BLaER1 (cell line): ENCODE results near the gene NALF2.

Experiments used
- H3K27ac ChIP-seq: shearing (Covaris generic); formaldehyde crosslinking; 2 replicates; pipeline ENCODE4 v1.8.1; 2022
- H3K27me3 ChIP-seq: shearing (Covaris generic); formaldehyde crosslinking; 2 replicates; pipeline ENCODE4 v1.8.1; 2022
- H3K36me3 ChIP-seq: shearing (Covaris generic); formaldehyde crosslinking; 2 replicates; pipeline ENCODE4 v1.8.1; 2022
- H3K4me1 ChIP-seq: shearing (Covaris generic); formaldehyde crosslinking; 2 replicates; pipeline ENCODE4 v1.8.1; 2022
- H3K4me2 ChIP-seq: shearing (Covaris generic); formaldehyde crosslinking; 2 replicates; pipeline ENCODE4 v1.8.1; 2022
- H3K4me3 ChIP-seq: shearing (Covaris generic); formaldehyde crosslinking; 2 replicates; pipeline ENCODE4 v1.8.1; 2022
- H3K9ac ChIP-seq: shearing (Covaris generic); formaldehyde crosslinking; 2 replicates; pipeline ENCODE4 v1.8.1; 2022
- H3K9me3 ChIP-seq: shearing (Covaris generic); formaldehyde crosslinking; 2 replicates; pipeline ENCODE4 v1.8.1; 2022
- H4K20me1 ChIP-seq: shearing (Covaris generic); formaldehyde crosslinking; 2 replicates; pipeline ENCODE4 v1.8.1; 2022
- Cebpa-rat ChIP-seq: shearing (Covaris generic); IDR thresholded peaks from 2 replicates; pipeline ENCODE4 v1.8.1; 2022

The NALF2 gene

GRCh38 chrX:69503782-69504625, at the start of gene NALF2:
NALF2 (plus strand) TSS chrX:69504326; CDS start chrX:69505283, 957 bp downstream.
- Histone ChIP-seq H3K4me2 (peak within 1 kb of the TSS; percentile 84), H3K27ac (no peak within 1 kb of the TSS), H4K20me1 (peaks cover 25% of the 10 kb centered on the region), H3K36me3 (no peaks in the 10 kb centered on the region), H3K9me3 (peaks cover 6% of the 10 kb centered on the region; the same call in 1 of the 2 replicates), H3K27me3 (peaks cover 75% of the 10 kb centered on the region), H3K4me3 (peak within 1 kb of the TSS; percentile 74), H3K9ac (peak within 1 kb of the TSS; percentile 64), H3K4me1 (peaks cover 27% of the 10 kb centered on the region)
- no peak for TF ChIP-seq Cebpa-rat

GRCh38 chrX:69457756-69458155, 46.4 kb upstream of the NALF2 start:
- no peaks in the 10 kb centered on the region for H3K36me3 ChIP-seq
- H3K4me3 ChIP-seq, result no peak overlapping the region
- no peak overlapping the region for H3K4me2 ChIP-seq
- no peaks in the 10 kb centered on the region for H3K4me1 ChIP-seq
- TF ChIP-seq Cebpa-rat, result no peak
- H3K27me3 ChIP-seq, result peaks cover 10% of the 10 kb centered on the region
- no peak overlapping the region for H3K9ac ChIP-seq
- H3K27ac ChIP-seq, result no peak overlapping the region
- H4K20me1 ChIP-seq, result no peaks in the 10 kb centered on the region
- H3K9me3 ChIP-seq, result no peaks in the 10 kb centered on the region

GRCh38 chrX:69466546-69466945, 37.6 kb upstream of the NALF2 start:
- no peaks in the 10 kb centered on the region for H3K36me3 ChIP-seq
- H3K9me3 ChIP-seq, result no peaks in the 10 kb centered on the region
- peaks cover 59% of the 10 kb centered on the region for H3K27me3 ChIP-seq
- TF ChIP-seq Cebpa-rat, result no peak
- no peak overlapping the region for H3K4me2 ChIP-seq
- no peaks in the 10 kb centered on the region for H3K4me1 ChIP-seq
- no peak overlapping the region for H3K4me3 ChIP-seq
- H3K9ac ChIP-seq, result no peak overlapping the region
- no peak overlapping the region for H3K27ac ChIP-seq
- H4K20me1 ChIP-seq, result no peaks in the 10 kb centered on the region

GRCh38 chrX:69469975-69470374, 34.2 kb upstream of the NALF2 start:
- H3K4me1 ChIP-seq, result no peaks in the 10 kb centered on the region
- no peaks in the 10 kb centered on the region for H4K20me1 ChIP-seq
- H3K36me3 ChIP-seq, result no peaks in the 10 kb centered on the region
- no peak overlapping the region for H3K27ac ChIP-seq
- peaks cover 69% of the 10 kb centered on the region for H3K27me3 ChIP-seq
- no peak overlapping the region for H3K9ac ChIP-seq
- no peak overlapping the region for H3K4me2 ChIP-seq
- no peaks in the 10 kb centered on the region for H3K9me3 ChIP-seq
- no peak for TF ChIP-seq Cebpa-rat
- no peak overlapping the region for H3K4me3 ChIP-seq

GRCh38 chrX:69489625-69490024, 14.5 kb upstream of the NALF2 start:
- Histone ChIP-seq H3K4me3 (no peak overlapping the region), H3K4me1 (peaks cover 7% of the 10 kb centered on the region), H3K27me3 (peaks cover 68% of the 10 kb centered on the region), H3K4me2 (no peak overlapping the region), H3K36me3 (no peaks in the 10 kb centered on the region), H3K27ac (no peak overlapping the region), H3K9ac (no peak overlapping the region), H4K20me1 (no peaks in the 10 kb centered on the region; the same call in 1 of the 2 replicates), H3K9me3 (peaks cover 4% of the 10 kb centered on the region; the same call in 1 of the 2 replicates)
- TF ChIP-seq Cebpa-rat, result no peak

- Histone ChIP-seq H3K9me3 (peaks cover 4% of the 10 kb centered on the region; the same call in 1 of the 2 replicates), H3K4me1 (peaks cover 23% of the 10 kb centered on the region), H3K4me3 (no peak overlapping the region), H3K9ac (no peak overlapping the region), H3K4me2 (no peak overlapping the region), H4K20me1 (no peaks in the 10 kb centered on the region; the same call in 1 of the 2 replicates), H3K27ac (no peak overlapping the region), H3K36me3 (no peaks in the 10 kb centered on the region), H3K27me3 (peaks cover 83% of the 10 kb centered on the region)
- no peak for TF ChIP-seq Cebpa-rat
Observed at GRCh38 chrX:69493193-69493592, 10.9 kb upstream of the NALF2 start.

GRCh38 chrX:69493766-69494165, 10.4 kb upstream of the NALF2 start:
- TF ChIP-seq Cebpa-rat, result no peak
- Histone ChIP-seq H3K9ac (no peak overlapping the region), H3K27ac (no peak overlapping the region), H3K36me3 (no peaks in the 10 kb centered on the region), H3K4me1 (peaks cover 23% of the 10 kb centered on the region), H3K27me3 (peaks cover 83% of the 10 kb centered on the region), H3K4me2 (no peak overlapping the region), H4K20me1 (no peaks in the 10 kb centered on the region; the same call in 1 of the 2 replicates), H3K9me3 (peaks cover 4% of the 10 kb centered on the region; the same call in 1 of the 2 replicates), H3K4me3 (no peak overlapping the region)

GRCh38 chrX:69496183-69496582, 7.9 kb upstream of the NALF2 start:
- TF ChIP-seq Cebpa-rat, result no peak
- no peak overlapping the region for H3K4me3 ChIP-seq
- H3K27me3 ChIP-seq, result peaks cover 96% of the 10 kb centered on the region
- H3K27ac ChIP-seq, result no peak overlapping the region
- 0 out of 2 replicates have a peak overlapping the region, but pooled peaks have one; percentile 42 for H3K4me2 ChIP-seq
- H3K36me3 ChIP-seq, result no peaks in the 10 kb centered on the region
- H3K9me3 ChIP-seq, result no peaks in the 10 kb centered on the region
- peaks cover 23% of the 10 kb centered on the region for H3K4me1 ChIP-seq
- no peak overlapping the region for H3K9ac ChIP-seq
- no peaks in the 10 kb centered on the region; the same call in 1 of the 2 replicates for H4K20me1 ChIP-seq

- Histone ChIP-seq H3K27ac (no peak overlapping the region), H4K20me1 (peaks cover 18% of the 10 kb centered on the region), H3K27me3 (peaks cover 75% of the 10 kb centered on the region), H3K9me3 (peaks cover 6% of the 10 kb centered on the region; the same call in 1 of the 2 replicates), H3K4me2 (no peak overlapping the region), H3K9ac (no peak overlapping the region), H3K36me3 (no peaks in the 10 kb centered on the region), H3K4me1 (peaks cover 14% of the 10 kb centered on the region), H3K4me3 (no peak overlapping the region)
- no peak for TF ChIP-seq Cebpa-rat
Observed at GRCh38 chrX:69501429-69501828, 2.7 kb upstream of the NALF2 start.

GRCh38 chrX:69503228-69503781, 821 bp upstream of the NALF2 start:
- no peak overlapping the region for H3K4me3 ChIP-seq
- peaks cover 25% of the 10 kb centered on the region for H4K20me1 ChIP-seq
- peaks cover 75% of the 10 kb centered on the region for H3K27me3 ChIP-seq
- H3K27ac ChIP-seq, result no peak overlapping the region
- H3K36me3 ChIP-seq, result no peaks in the 10 kb centered on the region
- peaks cover 22% of the 10 kb centered on the region for H3K4me1 ChIP-seq
- no peak overlapping the region for H3K9ac ChIP-seq
- no peak overlapping the region for H3K4me2 ChIP-seq
- TF ChIP-seq Cebpa-rat, result no peak
- H3K9me3 ChIP-seq, result peaks cover 6% of the 10 kb centered on the region; the same call in 1 of the 2 replicates
